ENCODE data around the gene BOK.

Gene BOK

DNA sequence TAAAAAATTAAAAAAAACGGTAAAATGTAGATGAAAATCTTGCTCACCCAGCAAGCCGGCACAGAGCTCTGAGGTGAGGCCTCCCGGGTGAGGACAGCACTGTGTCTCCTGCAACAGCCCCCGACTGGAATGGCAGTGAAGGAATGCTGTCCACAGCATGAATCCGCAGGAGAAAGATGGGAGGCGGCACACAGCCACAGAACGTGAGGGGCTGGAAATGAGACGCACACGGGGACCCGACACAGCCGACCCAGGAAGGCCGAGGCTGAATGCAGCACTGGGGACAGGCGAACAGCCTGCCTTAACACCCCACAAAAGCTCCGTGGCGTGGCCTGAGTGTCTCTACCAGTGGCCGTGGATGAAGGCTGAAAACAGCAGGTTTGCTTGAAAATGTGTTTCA is 34.7 kb downstream of the BOK start:
- peaks cover 4% of the 10 kb centered on the region for H3K36me3 ChIP-seq (replicated peaks; ENCODE audit: low read depth, low read length)
- no peak overlapping the region for H3K4me2 ChIP-seq (ENCODE audit: low read length)
- no peaks in the 10 kb centered on the region for H4K20me1 ChIP-seq (ENCODE audit: insufficient read depth, low read length)
- H3K27me3 ChIP-seq (ENCODE audit: low read depth, low read length): no peaks in the 10 kb centered on the region
- no peak for TF ChIP-seq EZH2phosphoT487 (IDR thresholded peaks at IDR 0.05; ENCODE audit: low read depth)
- TF ChIP-seq, protein P1, sequence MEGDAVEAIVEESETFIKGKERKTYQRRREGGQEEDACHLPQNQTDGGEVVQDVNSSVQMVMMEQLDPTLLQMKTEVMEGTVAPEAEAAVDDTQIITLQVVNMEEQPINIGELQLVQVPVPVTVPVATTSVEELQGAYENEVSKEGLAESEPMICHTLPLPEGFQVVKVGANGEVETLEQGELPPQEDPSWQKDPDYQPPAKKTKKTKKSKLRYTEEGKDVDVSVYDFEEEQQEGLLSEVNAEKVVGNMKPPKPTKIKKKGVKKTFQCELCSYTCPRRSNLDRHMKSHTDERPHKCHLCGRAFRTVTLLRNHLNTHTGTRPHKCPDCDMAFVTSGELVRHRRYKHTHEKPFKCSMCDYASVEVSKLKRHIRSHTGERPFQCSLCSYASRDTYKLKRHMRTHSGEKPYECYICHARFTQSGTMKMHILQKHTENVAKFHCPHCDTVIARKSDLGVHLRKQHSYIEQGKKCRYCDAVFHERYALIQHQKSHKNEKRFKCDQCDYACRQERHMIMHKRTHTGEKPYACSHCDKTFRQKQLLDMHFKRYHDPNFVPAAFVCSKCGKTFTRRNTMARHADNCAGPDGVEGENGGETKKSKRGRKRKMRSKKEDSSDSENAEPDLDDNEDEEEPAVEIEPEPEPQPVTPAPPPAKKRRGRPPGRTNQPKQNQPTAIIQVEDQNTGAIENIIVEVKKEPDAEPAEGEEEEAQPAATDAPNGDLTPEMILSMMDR (IDR thresholded peaks at IDR 0.05; ENCODE audit: low read depth, low read length): no peak
- H3K27ac ChIP-seq (ENCODE audit: low read length): no peak overlapping the region
- H3K79me2 ChIP-seq (ENCODE audit: low read length): no peaks in the 10 kb centered on the region
- no peaks in the 10 kb centered on the region for H3K4me1 ChIP-seq (ENCODE audit: low read length)
- H3K9ac ChIP-seq (ENCODE audit: low read length): no peak overlapping the region
- no peak overlapping the region for H2AFZ ChIP-seq (ENCODE audit: low read depth, low read length)
- H3K9me3 ChIP-seq (ENCODE audit: insufficient read depth, low read length): no peaks in the 10 kb centered on the region
- H3K4me3 ChIP-seq (ENCODE audit: low read length): no peak overlapping the region

DNA sequence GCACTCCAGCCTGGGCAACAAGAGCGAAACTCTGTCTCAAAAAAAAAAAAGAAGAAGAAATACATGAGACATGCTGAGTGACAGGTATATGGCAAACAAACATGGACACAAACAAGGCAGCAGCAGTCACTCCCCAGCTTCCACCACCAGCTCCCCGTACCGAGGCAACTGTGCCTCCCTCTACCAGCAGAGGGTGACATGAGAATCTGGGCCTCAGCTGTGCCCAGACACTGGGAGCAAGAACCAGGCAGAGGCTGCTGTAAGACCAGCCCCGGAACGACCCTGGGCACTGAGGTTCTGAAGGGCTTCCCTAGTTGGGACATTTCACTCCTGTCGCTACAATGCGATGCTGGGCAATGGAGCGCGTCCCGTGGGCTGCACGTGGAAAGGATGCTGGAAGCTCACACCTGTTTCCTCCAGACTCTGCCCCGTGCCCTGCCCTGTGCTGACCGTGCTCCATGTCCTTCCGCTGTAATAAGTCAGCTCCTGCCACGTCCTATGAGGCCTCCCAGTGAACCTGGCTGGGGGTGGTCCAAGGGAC is 37.1 kb downstream of the BOK start:
- Histone ChIP-seq H3K79me2 (ENCODE audit: low read length) (no peaks in the 10 kb centered on the region), H3K36me3 (replicated peaks; ENCODE audit: low read depth, low read length) (no peaks in the 10 kb centered on the region), H3K27me3 (ENCODE audit: low read depth, low read length) (no peaks in the 10 kb centered on the region), H3K4me2 (ENCODE audit: low read length) (no peak overlapping the region), H3K4me3 (ENCODE audit: low read length) (no peak overlapping the region), H3K27ac (ENCODE audit: low read length) (no peak overlapping the region), H3K4me1 (ENCODE audit: low read length) (no peaks in the 10 kb centered on the region), H3K9me3 (ENCODE audit: insufficient read depth, low read length) (no peaks in the 10 kb centered on the region), H3K9ac (ENCODE audit: low read length) (no peak overlapping the region), H4K20me1 (ENCODE audit: insufficient read depth, low read length) (no peaks in the 10 kb centered on the region), H2AFZ (ENCODE audit: low read depth, low read length) (no peak overlapping the region)
- no peak for TF ChIP-seq EZH2phosphoT487 (IDR thresholded peaks at IDR 0.05; ENCODE audit: low read depth)
- TF ChIP-seq, protein P1 (IDR thresholded peaks at IDR 0.05; ENCODE audit: low read depth, low read length): no peak

DNA sequence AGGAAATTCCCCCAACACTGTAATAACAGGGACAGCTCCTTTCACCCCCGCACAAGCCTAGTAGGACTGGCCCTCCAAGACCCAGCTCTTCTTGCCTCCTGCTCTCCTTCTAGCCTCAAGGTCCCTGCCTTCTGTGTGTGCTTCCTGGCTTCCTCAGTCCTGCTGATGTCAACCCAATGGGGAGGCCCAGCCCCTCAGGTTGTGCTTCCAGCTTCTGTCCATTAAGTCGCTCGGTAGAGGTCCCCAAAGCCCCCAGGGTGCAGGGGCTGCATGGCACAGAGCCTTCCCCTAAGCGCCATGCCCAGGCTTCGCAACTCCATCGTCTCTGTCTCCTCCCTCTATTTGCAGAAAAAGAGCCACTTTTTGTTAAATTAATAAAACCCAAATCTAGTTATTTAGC is 39.0 kb downstream of the BOK start:
- H3K36me3 ChIP-seq (replicated peaks; ENCODE audit: low read depth, low read length): no peaks in the 10 kb centered on the region
- TF ChIP-seq EZH2phosphoT487 (IDR thresholded peaks at IDR 0.05; ENCODE audit: low read depth): no peak
- TF ChIP-seq, protein P1 (IDR thresholded peaks at IDR 0.05; ENCODE audit: low read depth, low read length): no peak

DNA sequence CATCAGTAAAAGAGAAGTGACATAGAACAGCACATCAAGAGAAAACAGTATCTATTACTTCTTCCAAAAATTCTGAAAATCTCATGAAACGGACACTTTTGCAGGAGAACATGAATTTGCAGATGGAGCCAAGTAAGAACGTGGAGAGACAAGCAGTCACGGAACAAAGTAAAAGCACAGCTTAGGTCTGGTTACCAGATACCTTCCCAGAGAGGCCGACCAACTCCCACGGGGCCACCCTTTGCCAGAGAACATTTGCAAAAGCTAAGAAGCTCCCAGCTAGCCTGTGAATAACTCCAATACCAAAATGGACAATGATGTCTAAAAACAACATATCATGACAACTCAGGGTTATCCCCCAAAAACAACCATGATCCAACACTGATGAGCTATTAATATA is 39.5 kb downstream of the BOK start:
- Histone ChIP-seq H4K20me1 (ENCODE audit: insufficient read depth, low read length) (no peaks in the 10 kb centered on the region), H3K9ac (ENCODE audit: low read length) (no peak overlapping the region), H3K36me3 (replicated peaks; ENCODE audit: low read depth, low read length) (no peaks in the 10 kb centered on the region), H2AFZ (ENCODE audit: low read depth, low read length) (no peak overlapping the region), H3K79me2 (ENCODE audit: low read length) (no peaks in the 10 kb centered on the region), H3K4me3 (ENCODE audit: low read length) (no peak overlapping the region), H3K4me1 (ENCODE audit: low read length) (no peaks in the 10 kb centered on the region), H3K27me3 (ENCODE audit: low read depth, low read length) (no peaks in the 10 kb centered on the region), H3K9me3 (ENCODE audit: insufficient read depth, low read length) (no peaks in the 10 kb centered on the region), H3K27ac (ENCODE audit: low read length) (no peak overlapping the region), H3K4me2 (ENCODE audit: low read length) (no peak overlapping the region)
- no peak for TF ChIP-seq EZH2phosphoT487 (IDR thresholded peaks at IDR 0.05; ENCODE audit: low read depth)
- TF ChIP-seq, protein P1 (IDR thresholded peaks at IDR 0.05; ENCODE audit: low read depth, low read length): no peak

More for the DNA sequence above, 39.0 kb downstream of the BOK start:
- Histone ChIP-seq H4K20me1 (ENCODE audit: insufficient read depth, low read length) (no peaks in the 10 kb centered on the region), H3K27ac (ENCODE audit: low read length) (no peak overlapping the region), H3K9ac (ENCODE audit: low read length) (no peak overlapping the region), H3K4me1 (ENCODE audit: low read length) (no peaks in the 10 kb centered on the region), H2AFZ (ENCODE audit: low read depth, low read length) (no peak overlapping the region), H3K9me3 (ENCODE audit: insufficient read depth, low read length) (no peaks in the 10 kb centered on the region), H3K27me3 (ENCODE audit: low read depth, low read length) (no peaks in the 10 kb centered on the region), H3K4me2 (ENCODE audit: low read length) (no peak overlapping the region), H3K4me3 (ENCODE audit: low read length) (no peak overlapping the region), H3K79me2 (ENCODE audit: low read length) (no peaks in the 10 kb centered on the region)
